Medulla oblongata (tissue), 1 donor: ENCODE results near the gene SRP9.
"Not testable (repeated sequence)": the region's sequence is repeated elsewhere in the genome, so short reads cannot be mapped to it uniquely, and the experiment has no call there.

ENCODE experiments used
- DNase-seq: peaks from one replicate; pipeline ENCODE4 v3.0.0-alpha.2; 2015; ENCODE audit errors: extremely low spot score

Gene SRP9

GRCh38 chr1:225755671-225756319 lies 21.8 kb upstream of the SRP9 start:
- no peak for DNase-seq

- DNase-seq: no peak
Observed at GRCh38 chr1:225757927-225758656, 19.5 kb upstream of the SRP9 start.

- not testable (repeated sequence) for DNase-seq
Observed at GRCh38 chr1:225759972-225760371, 17.7 kb upstream of the SRP9 start.

DNA sequence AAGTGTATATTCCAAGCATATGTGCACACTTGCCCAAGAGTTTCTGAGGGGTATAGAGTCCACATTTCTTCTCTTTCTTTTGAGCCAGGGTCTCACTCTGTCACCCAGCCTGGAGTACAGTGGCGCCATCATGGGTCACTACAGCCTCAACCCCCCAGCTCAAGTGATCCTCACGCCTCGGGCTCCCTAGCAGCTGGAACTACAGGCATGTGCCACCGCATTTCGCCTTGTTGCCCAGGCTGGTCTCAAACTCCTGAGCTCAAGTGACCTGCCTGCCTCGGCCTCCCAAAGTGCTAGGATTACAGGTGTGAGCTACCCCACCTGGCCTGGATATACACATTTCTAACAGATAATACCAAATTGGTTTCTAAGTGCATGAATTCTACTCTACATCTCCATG lies 17.1 kb upstream of the SRP9 start:
- DNase-seq: no peak

- not testable (repeated sequence) for DNase-seq
Observed at GRCh38 chr1:225761395-225761794, 16.2 kb upstream of the SRP9 start.

DNA sequence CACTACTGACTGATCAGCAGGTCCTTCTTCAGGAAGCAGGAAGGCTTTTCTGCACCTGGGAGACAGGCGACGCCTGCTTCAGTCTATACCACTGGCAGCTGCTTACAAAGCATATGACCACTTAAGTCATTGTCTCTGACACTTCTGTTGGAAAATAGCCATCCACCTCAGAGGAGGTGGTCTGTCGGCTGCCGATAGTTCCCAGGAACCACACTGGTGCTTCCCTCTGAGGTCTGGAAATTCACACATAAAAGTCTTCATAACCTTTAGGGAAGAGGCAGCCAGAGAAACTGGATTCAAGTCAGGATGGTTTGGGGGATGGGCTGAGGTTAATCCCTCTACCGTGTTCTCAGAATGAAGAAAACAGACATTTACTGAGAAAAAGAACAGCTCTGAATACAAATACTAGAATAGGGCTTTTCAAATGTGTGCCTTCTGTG lies 15.6 kb upstream of the SRP9 start:
- no peak for DNase-seq

GRCh38 chr1:225762444-225762843 lies 15.2 kb upstream of the SRP9 start:
- no peak for DNase-seq

DNA sequence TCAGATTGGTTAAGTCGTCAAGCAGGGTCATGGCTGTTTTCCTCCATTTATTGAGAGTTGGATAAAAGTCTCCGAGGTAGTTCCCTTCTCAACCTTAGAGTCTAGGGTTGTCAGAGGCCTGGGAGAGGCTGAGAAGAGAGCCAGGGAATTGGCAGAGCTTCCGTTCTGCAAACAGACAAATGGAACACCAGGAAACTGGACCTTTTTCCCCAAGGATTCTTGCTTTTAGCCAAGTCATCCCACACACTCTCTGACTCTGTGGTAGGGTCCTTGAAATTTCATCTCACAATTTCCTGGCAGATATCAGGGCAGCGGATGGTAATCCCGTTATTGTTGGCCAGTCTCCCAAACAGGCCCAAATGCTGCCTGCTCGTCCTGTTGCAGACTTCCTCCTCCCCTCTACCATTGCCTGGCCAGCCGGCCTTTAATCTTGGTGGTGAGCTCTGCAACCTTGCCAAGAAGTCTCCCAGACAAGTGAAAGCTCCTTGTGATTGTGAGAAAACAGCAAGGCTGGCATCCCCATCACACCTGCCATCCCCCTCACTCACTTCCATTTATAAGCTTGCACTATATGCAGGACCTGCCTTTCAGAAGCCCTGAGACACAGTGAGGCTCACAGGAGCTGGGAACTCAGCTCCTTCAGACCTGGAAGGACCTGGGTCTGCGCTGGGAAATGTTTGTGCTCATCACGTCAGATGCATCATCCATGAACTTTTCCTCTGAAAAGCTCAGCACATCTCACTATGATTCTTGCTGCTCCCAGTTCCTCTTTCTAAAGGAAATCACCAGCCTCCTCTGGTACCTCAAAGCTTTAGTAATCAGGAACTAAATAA lies 13.7 kb upstream of the SRP9 start:
- DNase-seq: no peak

DNA sequence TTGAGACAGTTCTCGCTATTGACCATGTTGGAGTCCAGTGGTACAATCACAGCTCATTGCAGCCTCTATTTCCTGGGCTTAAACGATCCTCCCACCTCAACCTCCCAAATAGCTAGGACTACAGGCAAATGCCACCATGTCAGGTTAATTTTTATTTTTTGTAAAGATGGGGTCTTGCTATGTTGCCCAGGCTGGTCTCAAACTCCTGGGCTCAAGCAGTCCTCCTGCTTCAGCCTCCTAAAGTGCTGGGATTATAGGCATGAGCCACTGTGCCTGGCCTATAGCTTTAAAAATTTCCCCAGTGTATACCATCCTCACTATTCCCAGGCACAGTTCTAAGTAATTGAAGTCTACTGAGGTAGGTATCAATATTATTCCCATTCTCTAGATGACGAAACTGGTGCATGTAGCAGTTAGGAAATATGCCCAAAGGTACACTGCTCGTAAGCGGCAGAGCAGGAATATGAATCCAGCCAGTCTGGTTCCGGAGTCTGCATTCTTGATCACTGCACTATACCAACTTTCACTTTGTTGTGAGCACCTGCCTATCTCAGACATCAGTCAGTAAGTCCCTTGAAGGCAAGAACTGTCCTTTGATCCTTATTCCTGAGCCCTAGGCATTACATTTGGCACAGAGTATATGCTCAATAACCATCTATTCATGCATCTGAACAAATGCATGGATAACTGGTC lies 11.5 kb upstream of the SRP9 start:
- DNase-seq: no peak

GRCh38 chr1:225766967-225767633 lies 10.5 kb upstream of the SRP9 start:
- DNase-seq: no peak

DNA sequence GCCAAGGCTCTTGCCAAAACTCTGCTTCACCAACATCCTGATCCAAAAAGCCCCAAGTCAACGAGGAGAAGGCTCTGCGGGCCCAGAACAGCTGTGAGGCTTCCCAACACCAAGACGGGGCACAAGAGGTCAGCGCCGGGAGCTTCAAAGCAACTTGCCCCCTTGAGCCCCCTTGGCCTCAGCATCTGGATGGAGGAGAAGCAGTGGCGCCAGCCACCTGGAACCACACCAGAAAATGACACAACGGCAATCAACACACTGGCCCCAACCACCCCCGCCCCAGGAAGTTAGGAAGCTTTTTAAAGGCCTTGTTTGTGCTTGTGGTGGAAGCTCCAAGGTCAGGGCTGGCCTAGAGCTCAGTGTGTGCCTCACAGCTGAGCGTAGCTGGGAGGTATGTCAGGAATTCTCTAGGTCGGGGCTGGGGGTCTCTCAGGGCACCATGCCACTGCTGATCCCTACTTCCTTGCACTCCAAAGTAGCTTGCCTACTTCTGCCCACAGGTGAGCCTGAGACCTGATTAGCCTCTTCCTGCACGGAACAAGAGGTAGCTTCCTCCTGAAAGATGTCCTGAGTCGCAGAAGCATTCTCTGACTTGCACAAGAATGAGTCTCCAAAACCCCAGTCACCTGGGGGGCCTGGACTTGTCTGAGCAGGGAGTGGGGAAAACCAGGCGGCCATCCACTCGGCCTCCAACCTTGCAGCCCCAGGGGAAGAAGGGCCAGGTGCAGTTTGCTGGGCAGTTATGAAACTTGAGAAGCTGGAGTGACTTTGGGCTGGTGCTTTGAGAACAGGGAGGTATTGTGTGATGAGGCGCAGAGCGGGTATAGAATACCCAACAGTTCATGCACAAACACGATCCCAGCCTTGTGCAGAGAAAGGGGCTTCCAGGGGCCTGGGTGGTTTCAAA lies 9.7 kb upstream of the SRP9 start:
- DNase-seq: no peak

- no peak for DNase-seq
Observed at GRCh38 chr1:225768662-225769426, 8.8 kb upstream of the SRP9 start.

GRCh38 chr1:225769687-225770086 lies 7.9 kb upstream of the SRP9 start:
- DNase-seq: no peak

DNA sequence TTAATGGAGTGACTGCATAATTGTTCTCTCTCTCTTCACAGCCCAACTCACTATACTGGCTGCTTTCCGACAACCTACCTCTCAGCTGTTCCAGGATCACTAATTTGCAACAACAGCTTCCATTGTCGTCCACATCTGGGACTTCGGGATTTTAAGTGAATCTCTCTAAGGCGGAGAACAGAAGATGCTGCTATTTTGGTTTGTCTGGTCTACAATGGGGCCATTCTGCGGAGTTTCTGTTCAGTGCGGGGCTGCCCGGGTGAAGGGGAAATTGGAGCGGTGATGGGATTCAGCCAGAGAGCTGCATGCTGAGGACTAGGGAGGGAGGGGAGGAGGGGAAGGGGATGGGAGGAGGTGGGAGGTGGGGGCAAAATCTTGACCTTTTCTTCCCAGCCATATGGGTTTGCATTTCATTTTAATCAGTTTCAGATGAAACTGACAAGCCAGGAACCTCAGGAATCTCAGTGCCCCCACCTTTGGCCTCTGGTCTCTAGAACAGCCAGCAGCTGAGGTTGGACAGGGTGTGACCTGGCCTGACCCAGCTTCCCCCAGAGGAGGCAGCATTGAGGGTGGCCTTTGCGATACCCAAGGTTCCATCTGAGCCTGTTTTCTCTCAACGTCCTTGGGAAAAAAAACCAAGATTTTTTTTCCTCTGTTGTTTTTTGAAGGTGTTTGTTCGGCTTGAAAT lies 6.9 kb upstream of the SRP9 start:
- peak; percentile 61 for DNase-seq

GRCh38 chr1:225771661-225772322 lies 5.8 kb upstream of the SRP9 start:
- no peak for DNase-seq

DNA sequence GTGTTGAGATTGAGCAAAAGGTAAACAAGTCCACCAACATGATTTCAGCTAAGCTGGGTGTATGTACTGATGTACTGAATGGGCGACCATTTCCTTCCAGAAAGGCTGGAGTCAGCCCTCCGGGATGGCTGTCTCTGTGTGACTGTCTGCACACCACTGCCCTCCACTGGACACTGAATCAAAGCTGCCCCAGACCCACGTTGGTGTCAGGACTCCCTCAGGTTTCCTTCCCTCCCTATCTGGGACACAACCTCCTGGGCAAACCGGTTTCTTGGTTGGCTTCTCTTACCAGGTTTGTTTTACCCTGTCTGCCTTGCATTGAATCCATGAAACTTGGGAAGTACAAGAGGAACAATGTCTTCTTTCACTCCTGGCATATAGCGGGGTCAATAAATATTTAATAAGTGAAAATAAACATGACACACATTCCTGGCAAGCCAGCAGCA lies 5.3 kb upstream of the SRP9 start:
- DNase-seq: peak; percentile 94

GRCh38 chr1:225772848-225773247 lies 4.8 kb upstream of the SRP9 start:
- no peak for DNase-seq
